ENCODE results near the gene PRKAR1B. TPM values are rescaled to one million over a fixed set of nuclear protein-coding genes. Genes with fewer than 3 reads are reported as not detected.

The PRKAR1B gene
- polyA plus RNA-seq, 1 of the 3 experiments (the other 2 are of a cell fraction), result 63.7 TPM

- Histone ChIP-seq H4K20me1 (ENCODE audit: insufficient read depth) (no peaks in the 10 kb centered on the region), H3K4me3 (ENCODE audit: low read depth in 2 of 2, low read length in 1 of 2) (no peak overlapping the region), H3K36me3 (replicated peaks in 1 of 2; ENCODE audit: control insufficient read depth in 1 of 2, insufficient read depth in 2 of 2, low read length in 1 of 2) (peaks cover 4 to 12% of the 10 kb centered on the region in 2 experiments), H3K27ac (ENCODE audit: low read depth in 2 of 2, low read length in 1 of 2) (no peak overlapping the region), H3K4me2 (no peak overlapping the region), H2AFZ (ENCODE audit: low read depth) (no peak overlapping the region), H3K4me1 (ENCODE audit: control insufficient read depth in 1 of 2, insufficient read depth in 2 of 2, low read depth in 1 of 2, low read length in 1 of 2) (peaks cover 0 to 10% of the 10 kb centered on the region in 2 experiments; a peak in 3 of 4 replicates), H3K9me2 (no peaks in the 10 kb centered on the region), H3K9ac (no peak overlapping the region), H3K79me2 (ENCODE audit: insufficient read depth) (no peaks in the 10 kb centered on the region), H3F3A (replicated peaks; ENCODE audit: insufficient read depth) (peaks cover 1% of the 10 kb centered on the region), H3K27me3 (ENCODE audit: insufficient read depth) (no peaks in the 10 kb centered on the region), H3K9me3 (no peaks in the 10 kb centered on the region)
- WGBS (ENCODE audit: low lambda C conversion rate), result over 99% methylated on average over 17 of the region's 19 CpGs
- ChIA-PET POLR2A (no interaction called here), CTCF (no interaction called here)
- DNase-seq, result no peak
- TF ChIP-seq POLR2AphosphoS5 (IDR thresholded peaks at IDR 0.05; ENCODE audit: low read depth, low read length) (no peak), MEF2A (IDR thresholded peaks at IDR 0.05; ENCODE audit: borderline replicate concordance, low read depth) (no peak), ELF1 (IDR thresholded peaks at IDR 0.05) (no peak), SMC3 (IDR thresholded peaks at IDR 0.05; ENCODE audit: low read depth, low read length) (no peak), GATA2 (CRISPR knock-in tag; IDR thresholded peaks at IDR 0.05) (no peak), RCOR1 (IDR thresholded peaks at IDR 0.05; ENCODE audit: low read length) (no peak), USF1 (IDR thresholded peaks at IDR 0.05; ENCODE audit: borderline replicate concordance, low read depth) (no peak), RAD21 (IDR thresholded peaks at IDR 0.05; ENCODE audit: low read length) (no peak), EZH2phosphoT487 (IDR thresholded peaks at IDR 0.05; ENCODE audit: borderline replicate concordance, low read depth) (no peak), GABPA (IDR thresholded peaks at IDR 0.05; ENCODE audit: low read depth) (no peak), CHD2 (IDR thresholded peaks at IDR 0.05; ENCODE audit: low read length, partially characterized antibody) (no peak), RXRA (IDR thresholded peaks at IDR 0.05; ENCODE audit: borderline replicate concordance, low read depth) (no peak), TAF1 (IDR thresholded peaks at IDR 0.05; ENCODE audit: borderline replicate concordance, low read depth, low read length) (no peak), MAX (IDR thresholded peaks at IDR 0.05; ENCODE audit: low read depth) (no peak), TCF12 (IDR thresholded peaks at IDR 0.05) (no peak), SIN3A (IDR thresholded peaks at IDR 0.05; ENCODE audit: borderline replicate concordance, low read depth, low read length) (no peak), RFX5 (IDR thresholded peaks at IDR 0.05; ENCODE audit: low read length) (no peak), EP300 (IDR thresholded peaks at IDR 0.05; ENCODE audit: borderline replicate concordance in 1 of 2, low read depth in 1 of 2, low read length in 1 of 2) (no peak)
- TF ChIP-seq, protein P1, sequence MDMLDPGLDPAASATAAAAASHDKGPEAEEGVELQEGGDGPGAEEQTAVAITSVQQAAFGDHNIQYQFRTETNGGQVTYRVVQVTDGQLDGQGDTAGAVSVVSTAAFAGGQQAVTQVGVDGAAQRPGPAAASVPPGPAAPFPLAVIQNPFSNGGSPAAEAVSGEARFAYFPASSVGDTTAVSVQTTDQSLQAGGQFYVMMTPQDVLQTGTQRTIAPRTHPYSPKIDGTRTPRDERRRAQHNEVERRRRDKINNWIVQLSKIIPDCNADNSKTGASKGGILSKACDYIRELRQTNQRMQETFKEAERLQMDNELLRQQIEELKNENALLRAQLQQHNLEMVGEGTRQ (IDR thresholded peaks at IDR 0.05; ENCODE audit: borderline replicate concordance, low read depth, low read length), result no peak
- TF ChIP-seq, protein P2, sequence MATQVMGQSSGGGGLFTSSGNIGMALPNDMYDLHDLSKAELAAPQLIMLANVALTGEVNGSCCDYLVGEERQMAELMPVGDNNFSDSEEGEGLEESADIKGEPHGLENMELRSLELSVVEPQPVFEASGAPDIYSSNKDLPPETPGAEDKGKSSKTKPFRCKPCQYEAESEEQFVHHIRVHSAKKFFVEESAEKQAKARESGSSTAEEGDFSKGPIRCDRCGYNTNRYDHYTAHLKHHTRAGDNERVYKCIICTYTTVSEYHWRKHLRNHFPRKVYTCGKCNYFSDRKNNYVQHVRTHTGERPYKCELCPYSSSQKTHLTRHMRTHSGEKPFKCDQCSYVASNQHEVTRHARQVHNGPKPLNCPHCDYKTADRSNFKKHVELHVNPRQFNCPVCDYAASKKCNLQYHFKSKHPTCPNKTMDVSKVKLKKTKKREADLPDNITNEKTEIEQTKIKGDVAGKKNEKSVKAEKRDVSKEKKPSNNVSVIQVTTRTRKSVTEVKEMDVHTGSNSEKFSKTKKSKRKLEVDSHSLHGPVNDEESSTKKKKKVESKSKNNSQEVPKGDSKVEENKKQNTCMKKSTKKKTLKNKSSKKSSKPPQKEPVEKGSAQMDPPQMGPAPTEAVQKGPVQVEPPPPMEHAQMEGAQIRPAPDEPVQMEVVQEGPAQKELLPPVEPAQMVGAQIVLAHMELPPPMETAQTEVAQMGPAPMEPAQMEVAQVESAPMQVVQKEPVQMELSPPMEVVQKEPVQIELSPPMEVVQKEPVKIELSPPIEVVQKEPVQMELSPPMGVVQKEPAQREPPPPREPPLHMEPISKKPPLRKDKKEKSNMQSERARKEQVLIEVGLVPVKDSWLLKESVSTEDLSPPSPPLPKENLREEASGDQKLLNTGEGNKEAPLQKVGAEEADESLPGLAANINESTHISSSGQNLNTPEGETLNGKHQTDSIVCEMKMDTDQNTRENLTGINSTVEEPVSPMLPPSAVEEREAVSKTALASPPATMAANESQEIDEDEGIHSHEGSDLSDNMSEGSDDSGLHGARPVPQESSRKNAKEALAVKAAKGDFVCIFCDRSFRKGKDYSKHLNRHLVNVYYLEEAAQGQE (IDR thresholded peaks at IDR 0.05; ENCODE audit: low read depth, low read length), result no peak
Measured at GRCh38 chr7:598899-599298, 128.2 kb downstream of the PRKAR1B start.
